HEK293 (cell line): ENCODE measurements around the gene PRPF31.

ENCODE experiments used
- BCL11A ChIP-seq: fragments of 450-650 bp; formaldehyde crosslinking; IDR thresholded peaks from 2 replicates; pipeline ENCODE4 v1.5.1; 2016; ENCODE audit warnings: low read depth, missing biosample characterization, missing genetic modification characterization
- GLIS2 ChIP-seq: fragments of 450-650 bp; formaldehyde crosslinking; IDR thresholded peaks from 2 replicates; pipeline ENCODE4 v1.5.1; 2016; ENCODE audit warnings: missing biosample characterization, missing genetic modification characterization
- HOXD13 ChIP-seq: sonication (generic); formaldehyde crosslinking; IDR thresholded peaks from 2 replicates; pipeline ENCODE4 v1.8.0; 2022; ENCODE audit warnings: missing genetic modification reagents, borderline replicate concordance
- RBAK ChIP-seq: fragments of 450-650 bp; formaldehyde crosslinking; IDR thresholded peaks from 2 replicates; pipeline ENCODE4 v1.5.1; 2016; ENCODE audit warnings: missing biosample characterization, missing genetic modification characterization
- REPIN1 ChIP-seq: fragments of 450-650 bp; formaldehyde crosslinking; IDR thresholded peaks from 2 replicates; pipeline ENCODE4 v1.5.1; 2017; ENCODE audit warnings: missing biosample characterization, missing genetic modification characterization, low read depth
- SALL2 ChIP-seq: fragments of 450-650 bp; formaldehyde crosslinking; IDR thresholded peaks from 2 replicates; pipeline ENCODE4 v1.5.0; 2017; ENCODE audit warnings: missing biosample characterization, mild to moderate bottlenecking, missing genetic modification characterization, borderline replicate concordance
- SCRT2 ChIP-seq: fragments of 450-650 bp; formaldehyde crosslinking; IDR thresholded peaks from 2 replicates; pipeline ENCODE4 v1.5.1; 2016; ENCODE audit warnings: missing biosample characterization, missing genetic modification characterization
- YY1 ChIP-seq: fragments of 450-650 bp; formaldehyde crosslinking; IDR thresholded peaks from 2 replicates; pipeline ENCODE4 v1.5.1; 2018; ENCODE audit warnings: missing biosample characterization, missing genetic modification characterization
- ZBTB8A ChIP-seq: fragments of 450-650 bp; formaldehyde crosslinking; IDR thresholded peaks from 2 replicates; pipeline ENCODE4 v1.5.1; 2016; ENCODE audit warnings: missing biosample characterization, missing genetic modification characterization
- ZFP41 ChIP-seq: fragments of 450-650 bp; formaldehyde crosslinking; IDR thresholded peaks from 2 replicates; pipeline ENCODE4 v1.5.1; 2016; ENCODE audit warnings: missing biosample characterization, missing genetic modification characterization, borderline replicate concordance
- ZNF112 ChIP-seq: fragments of 450-650 bp; formaldehyde crosslinking; IDR thresholded peaks from 2 replicates; pipeline ENCODE4 v1.5.0; 2017; ENCODE audit warnings: missing biosample characterization, missing genetic modification characterization
- ZNF223 ChIP-seq: fragments of 450-650 bp; formaldehyde crosslinking; IDR thresholded peaks from 2 replicates; pipeline ENCODE4 v1.5.1; 2016; ENCODE audit warnings: missing biosample characterization, missing genetic modification characterization
- ZNF23 ChIP-seq: fragments of 450-650 bp; formaldehyde crosslinking; IDR thresholded peaks from 2 replicates; pipeline ENCODE4 v1.5.1; 2016; ENCODE audit warnings: missing biosample characterization, missing genetic modification characterization, borderline replicate concordance
- ZNF266 ChIP-seq: fragments of 450-650 bp; formaldehyde crosslinking; IDR thresholded peaks from 2 replicates; pipeline ENCODE4 v1.5.1; 2016; ENCODE audit warnings: missing biosample characterization, missing genetic modification characterization, low read depth
- ZNF292 ChIP-seq: fragments of 450-650 bp; formaldehyde crosslinking; IDR thresholded peaks from 2 replicates; pipeline ENCODE4 v1.5.1; 2016; ENCODE audit warnings: low read depth, missing biosample characterization, missing genetic modification characterization, borderline replicate concordance
- ZNF324 ChIP-seq: fragments of 450-650 bp; formaldehyde crosslinking; IDR thresholded peaks from 2 replicates; pipeline ENCODE4 v1.5.1; 2016; ENCODE audit warnings: missing biosample characterization, missing genetic modification characterization
- ZNF350 ChIP-seq: fragments of 450-650 bp; formaldehyde crosslinking; IDR thresholded peaks from 2 replicates; pipeline ENCODE4 v1.5.0; 2017; ENCODE audit warnings: missing biosample characterization, mild to moderate bottlenecking, missing genetic modification characterization
- ZNF366 ChIP-seq: fragments of 450-650 bp; formaldehyde crosslinking; conservative IDR thresholded peaks from 2 replicates; pipeline ENCODE4 v1.5.1; 2016; ENCODE audit warnings: missing biosample characterization, missing genetic modification characterization
- ZNF416 ChIP-seq: fragments of 450-650 bp; formaldehyde crosslinking; IDR thresholded peaks from 2 replicates; pipeline ENCODE4 v1.5.1; 2016; ENCODE audit warnings: missing biosample characterization, missing genetic modification characterization
- ZNF473 ChIP-seq: fragments of 450-650 bp; formaldehyde crosslinking; IDR thresholded peaks from 2 replicates; pipeline ENCODE4 v1.5.1; 2017; ENCODE audit warnings: missing biosample characterization, missing genetic modification characterization
- ZNF510 ChIP-seq: fragments of 450-650 bp; formaldehyde crosslinking; IDR thresholded peaks from 2 replicates; pipeline ENCODE4 v1.5.1; 2018; ENCODE audit warnings: mild to moderate bottlenecking, missing genetic modification characterization, missing biosample characterization; ENCODE audit not compliant: insufficient replicate concordance
- ZNF513 ChIP-seq: fragments of 450-650 bp; IDR thresholded peaks from 2 replicates; pipeline ENCODE4 v1.5.1; 2018; ENCODE audit warnings: missing biosample characterization, missing genetic modification characterization
- ZNF518A ChIP-seq: fragments of 450-650 bp; formaldehyde crosslinking; conservative IDR thresholded peaks from 2 replicates; pipeline ENCODE4 v1.5.1; 2016; ENCODE audit warnings: low read depth, missing biosample characterization, missing genetic modification characterization
- ZNF544 ChIP-seq: fragments of 450-650 bp; formaldehyde crosslinking; IDR thresholded peaks from 2 replicates; pipeline ENCODE4 v1.5.0; 2017; ENCODE audit warnings: missing biosample characterization, missing genetic modification characterization
- ZNF548 ChIP-seq: fragments of 450-650 bp; formaldehyde crosslinking; IDR thresholded peaks from 2 replicates; pipeline ENCODE4 v1.5.1; 2016; ENCODE audit warnings: missing biosample characterization, missing genetic modification characterization
- ZNF558 ChIP-seq: fragments of 450-650 bp; formaldehyde crosslinking; IDR thresholded peaks from 2 replicates; pipeline ENCODE4 v1.5.1; 2016; ENCODE audit warnings: missing biosample characterization, missing genetic modification characterization
- ZNF561 ChIP-seq: fragments of 450-650 bp; IDR thresholded peaks from 2 replicates; pipeline ENCODE4 v1.5.1; 2018; ENCODE audit warnings: missing biosample characterization, missing genetic modification characterization, borderline replicate concordance
- ZNF600 ChIP-seq: fragments of 450-650 bp; formaldehyde crosslinking; IDR thresholded peaks from 2 replicates; pipeline ENCODE4 v1.5.1; 2016; ENCODE audit warnings: missing biosample characterization, missing genetic modification characterization
- ZNF645 ChIP-seq: fragments of 450-650 bp; formaldehyde crosslinking; IDR thresholded peaks from 2 replicates; pipeline ENCODE4; 2016; ENCODE audit warnings: missing biosample characterization, missing genetic modification characterization
- ZNF660 ChIP-seq: fragments of 450-650 bp; IDR thresholded peaks from 2 replicates; pipeline ENCODE4 v1.5.1; 2018; ENCODE audit warnings: missing biosample characterization, mild to moderate bottlenecking, missing genetic modification characterization
- ZNF664 ChIP-seq: fragments of 450-650 bp; formaldehyde crosslinking; IDR thresholded peaks from 2 replicates; pipeline ENCODE4 v1.5.1; 2016; ENCODE audit warnings: missing biosample characterization, missing genetic modification characterization
- ZSCAN30 ChIP-seq: fragments of 450-650 bp; IDR thresholded peaks from 2 replicates; pipeline ENCODE4 v1.5.1; 2018; ENCODE audit warnings: missing biosample characterization, mild to moderate bottlenecking, missing genetic modification characterization, moderate library complexity
- ZXDB ChIP-seq: fragments of 450-650 bp; formaldehyde crosslinking; IDR thresholded peaks from 2 replicates; pipeline ENCODE4 v1.5.1; 2016; ENCODE audit warnings: missing biosample characterization, missing genetic modification characterization

Gene PRPF31

GRCh38 chr19:54102421-54103169 is 13.0 kb upstream of the PRPF31 start, which contains the start of gene NDUFA3 (continued):
- TF ChIP-seq ZNF292 (tag by site-specific recombination) (no peak), ZBTB8A (tag by site-specific recombination) (no peak), ZNF350 (tag by site-specific recombination) (no peak), ZNF600 (tag by site-specific recombination) (no peak), HOXD13 (CRISPR knock-in tag) (0 out of 2 replicates have a peak, but pooled peaks have one; percentile 15), ZNF223 (tag by site-specific recombination) (peak; percentile 49; the same call in 1 of the 2 replicates), ZNF266 (tag by site-specific recombination) (no peak), ZXDB (peak; percentile 85; the same call in 1 of the 2 replicates), BCL11A (tag by site-specific recombination) (no peak), ZNF513 (tag by site-specific recombination) (no peak), ZSCAN30 (tag by site-specific recombination) (peak; percentile 84), ZNF473 (no peak), SCRT2 (tag by site-specific recombination) (no peak), REPIN1 (tag by site-specific recombination) (no peak), ZNF518A (tag by site-specific recombination) (no peak), ZNF660 (tag by site-specific recombination) (0 out of 2 replicates have a peak, but pooled peaks have one; percentile 38), ZFP41 (no peak), ZNF558 (tag by site-specific recombination) (no peak), ZNF544 (tag by site-specific recombination) (no peak), ZNF645 (no peak), YY1 (tag by site-specific recombination) (peak; percentile 79; the same call in 1 of the 2 replicates), RBAK (no peak), ZNF561 (no peak), ZNF23 (no peak), ZNF416 (tag by site-specific recombination) (no peak), ZNF510 (no peak), ZNF112 (tag by site-specific recombination) (no peak), ZNF664 (tag by site-specific recombination) (peak; percentile 8; the same call in 1 of the 2 replicates), GLIS2 (tag by site-specific recombination) (peak; percentile 39; the same call in 1 of the 2 replicates), ZNF324 (tag by site-specific recombination) (peak; percentile 82), ZNF366 (tag by site-specific recombination) (no peak), ZNF548 (no peak), SALL2 (tag by site-specific recombination) (no peak)
